ENCODE measurements around the gene TFCP2L1.

TFCP2L1 gene

GRCh38 chr2:121263996-121264715 lies 20.8 kb downstream of the TFCP2L1 start:
- no peak for DNase-seq

- DNase-seq, result no peak
These were observed 24.4 kb downstream of the TFCP2L1 start for GRCh38 chr2:121260370-121261154.

GRCh38 chr2:121258051-121258450 lies 27.0 kb downstream of the TFCP2L1 start:
- no peak for DNase-seq

- DNase-seq, result no peak
These were observed 27.5 kb downstream of the TFCP2L1 start for GRCh38 chr2:121257480-121257840.

- no peak for DNase-seq
These were observed 28.1 kb downstream of the TFCP2L1 start for GRCh38 chr2:121256720-121257479.

GRCh38 chr2:121255358-121255757 lies 29.6 kb downstream of the TFCP2L1 start:
- no peak for DNase-seq

- no peak for DNase-seq
These were observed 30.3 kb downstream of the TFCP2L1 start for GRCh38 chr2:121254748-121255147.

- no peak for DNase-seq
These were observed 31.2 kb downstream of the TFCP2L1 start for GRCh38 chr2:121253674-121254240.

GRCh38 chr2:121253021-121253673 lies 31.9 kb downstream of the TFCP2L1 start:
- no peak for DNase-seq

- DNase-seq, result no peak
These were observed 33.5 kb downstream of the TFCP2L1 start for GRCh38 chr2:121251497-121251896.

GRCh38 chr2:121248766-121249343 lies 36.1 kb downstream of the TFCP2L1 start:
- DNase-seq, result no peak

- no peak for DNase-seq
These were observed 37.0 kb downstream of the TFCP2L1 start for GRCh38 chr2:121247971-121248370.

- no peak for DNase-seq
These were observed 37.5 kb downstream of the TFCP2L1 start for GRCh38 chr2:121247534-121247933.

GRCh38 chr2:121246704-121247255 lies 38.2 kb downstream of the TFCP2L1 start:
- DNase-seq, result no peak

GRCh38 chr2:121245913-121246312 lies 39.1 kb downstream of the TFCP2L1 start:
- DNase-seq, result no peak

- DNase-seq, result no peak
These were observed 39.7 kb downstream of the TFCP2L1 start for GRCh38 chr2:121245120-121245820.

GRCh38 chr2:121244616-121245015 lies 40.4 kb downstream of the TFCP2L1 start:
- no peak for DNase-seq

- DNase-seq, result no peak
These were observed 41.1 kb downstream of the TFCP2L1 start for GRCh38 chr2:121243821-121244460.

- DNase-seq, result no peak
These were observed 42.0 kb downstream of the TFCP2L1 start for GRCh38 chr2:121242976-121243375.

- DNase-seq, result no peak
These were observed 42.7 kb downstream of the TFCP2L1 start for GRCh38 chr2:121242175-121242875.

Data from Kasumi-1 (cell line).